IPS-NIHi7 (cell line): ENCODE measurements around the gene RUSC2.
"Not testable (repeated sequence)": the region's sequence is repeated elsewhere in the genome, so short reads cannot be mapped to it uniquely, and the experiment has no call there.

Source experiments
- DNase-seq: peaks from one replicate; pipeline ENCODE4 v3.0.0; 2012; ENCODE audit warnings: mixed read lengths; ENCODE audit errors: extremely low spot score

Gene RUSC2

GRCh38 chr9:35522700-35523099 is 32.8 kb downstream of the RUSC2 start:
- DNase-seq, result no peak

- not testable (repeated sequence) for DNase-seq
These were observed 33.6 kb downstream of the RUSC2 start for GRCh38 chr9:35523556-35523955.

DNA sequence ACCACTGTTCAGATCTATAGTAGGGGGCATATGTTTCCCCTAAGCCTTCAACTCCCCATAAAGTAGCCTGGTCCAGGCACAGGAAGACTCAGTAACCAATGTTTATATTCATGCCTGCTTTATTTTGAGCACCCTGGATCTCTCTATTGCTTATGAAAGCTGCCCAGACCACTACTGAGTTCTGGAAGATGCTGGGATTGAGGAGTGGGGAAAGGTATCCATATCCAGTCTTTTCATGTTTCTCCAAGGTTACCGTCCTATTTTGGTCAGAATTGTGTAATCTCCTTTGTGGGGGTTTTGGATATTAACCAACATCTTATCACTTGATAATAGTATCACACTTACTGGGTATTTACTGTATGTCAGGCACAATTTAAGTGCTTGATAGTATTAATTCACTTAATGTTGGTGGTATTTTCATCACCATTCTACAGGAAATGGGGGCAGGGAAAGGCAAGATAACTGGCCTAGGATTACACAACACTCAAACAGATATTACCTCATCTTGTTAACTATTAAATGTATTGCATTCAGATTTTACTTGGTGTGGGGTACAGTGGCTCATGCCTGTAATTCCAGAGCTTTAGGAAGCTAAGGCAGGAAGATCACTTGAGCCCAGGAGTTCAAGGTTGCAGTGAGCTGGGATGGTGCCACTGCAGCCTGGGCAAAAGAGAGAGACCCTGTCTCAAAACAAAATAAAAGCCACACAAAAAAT is 36.3 kb downstream of the RUSC2 start:
- DNase-seq, result no peak

DNA sequence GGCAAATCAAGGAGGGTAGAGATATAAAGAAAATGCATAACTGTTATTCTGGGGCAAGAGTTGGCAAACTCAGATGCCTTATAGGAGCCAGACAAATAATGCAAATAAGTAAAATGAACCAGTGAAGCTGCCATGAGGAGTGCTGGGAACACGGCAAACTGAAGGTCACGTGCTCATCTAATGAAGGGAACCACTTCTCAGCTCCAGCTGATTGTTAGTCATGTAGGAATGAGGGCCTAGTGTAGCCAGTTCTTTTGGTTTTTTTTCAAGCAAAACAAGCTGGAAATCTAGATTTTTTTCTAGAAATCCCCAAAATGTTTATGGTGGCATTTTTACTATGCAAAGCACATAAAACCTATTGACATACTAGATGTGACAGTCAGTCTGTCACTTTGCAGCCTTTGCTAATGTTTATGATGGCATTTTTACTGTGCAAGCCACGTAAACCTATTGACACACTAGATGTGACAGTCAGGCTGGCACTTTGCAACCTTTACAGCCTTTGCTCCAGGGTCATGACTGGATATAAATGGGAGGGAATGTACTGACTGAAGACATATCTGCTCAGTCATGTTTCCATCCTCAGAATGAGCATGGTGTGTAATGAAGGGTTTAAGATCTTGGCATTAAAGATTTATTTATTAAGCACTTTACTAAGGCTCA is 39.4 kb downstream of the RUSC2 start:
- DNase-seq, result no peak

DNA sequence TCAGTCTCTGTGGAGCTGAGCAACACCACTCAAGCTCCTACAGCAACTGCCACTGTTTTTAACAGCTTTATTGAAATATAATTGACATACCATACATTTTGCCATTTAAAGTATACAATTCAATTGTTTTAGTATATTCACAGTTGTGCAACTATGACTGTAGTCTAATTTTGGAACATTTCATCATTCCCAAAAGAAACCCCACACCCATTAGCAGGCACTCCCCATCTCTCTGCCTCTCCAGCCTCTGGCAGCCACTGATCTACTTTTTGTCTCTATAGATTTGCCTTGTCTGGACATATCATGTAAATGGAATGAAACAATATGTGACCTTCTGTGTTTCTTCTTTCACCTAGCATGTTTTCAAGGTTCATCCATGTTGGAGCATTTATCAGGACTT is 43.5 kb downstream of the RUSC2 start:
- no peak for DNase-seq

GRCh38 chr9:35534921-35535320 is 45.0 kb downstream of the RUSC2 start:
- DNase-seq, result not testable (repeated sequence)

GRCh38 chr9:35537913-35538312 is 48.0 kb downstream of the RUSC2 start:
- DNase-seq, result no peak

GRCh38 chr9:35538361-35539234 is 48.7 kb downstream of the RUSC2 start:
- DNase-seq, result peak; percentile 81
